Activated CD4-positive, alpha-beta T cell treated with anti-CD3 and anti-CD28 coated beads for 4 hours (primary cell): ENCODE measurements around the gene FXYD6.

Experiments
- DNase-seq, 2 donors: peaks; one replicate each; pipeline ENCODE4 v3.0.0-alpha.2; 2020

The FXYD6 gene

GRCh38 chr11:117909611-117910382 lies 33.3 kb upstream of the FXYD6 start:
- no peak for DNase-seq

- DNase-seq: no peak
These were observed 32.6 kb upstream of the FXYD6 start for GRCh38 chr11:117908959-117909610.

GRCh38 chr11:117908109-117908895 lies 31.8 kb upstream of the FXYD6 start:
- DNase-seq: no peak

GRCh38 chr11:117907276-117908108 lies 31.0 kb upstream of the FXYD6 start:
- DNase-seq: peak; percentile 68 to 73

DNA sequence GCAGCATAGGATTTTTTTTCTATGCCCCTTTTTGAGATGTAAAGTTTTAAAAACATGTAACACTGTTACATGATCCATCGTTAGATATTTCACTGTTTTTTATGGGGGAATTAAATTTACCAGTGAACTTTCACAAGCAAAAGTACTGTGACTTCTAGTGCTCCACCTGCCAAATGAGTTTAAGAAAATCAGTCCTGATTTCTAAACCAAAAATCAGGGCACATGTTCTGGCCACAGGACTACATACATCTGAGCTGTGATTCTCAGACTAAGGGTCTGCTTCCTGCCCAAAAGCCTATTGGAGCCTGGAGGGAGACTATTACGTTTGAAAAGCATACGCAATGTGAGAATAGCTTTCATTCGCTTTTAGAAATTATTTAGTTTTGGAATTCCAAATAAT lies 30.3 kb upstream of the FXYD6 start:
- no peak for DNase-seq

DNA sequence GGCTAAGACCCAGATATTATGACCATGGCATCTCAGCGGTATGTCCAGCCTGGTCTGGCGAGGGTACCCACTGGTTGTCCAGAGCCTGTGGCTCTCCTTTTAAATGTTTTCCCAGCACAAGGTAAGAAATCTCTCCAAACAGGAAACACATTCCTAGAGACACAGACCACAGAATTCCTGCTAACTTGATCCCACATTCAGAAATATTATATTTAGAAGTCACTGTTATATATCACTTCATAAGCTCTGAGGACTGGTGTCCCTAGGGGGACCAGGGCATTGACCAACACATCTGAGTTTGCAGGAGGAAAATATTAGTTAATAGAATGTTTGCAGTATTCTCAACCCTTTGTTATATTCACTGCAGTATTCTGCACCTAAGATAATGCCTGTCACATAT lies 29.7 kb upstream of the FXYD6 start:
- no peak for DNase-seq

DNA sequence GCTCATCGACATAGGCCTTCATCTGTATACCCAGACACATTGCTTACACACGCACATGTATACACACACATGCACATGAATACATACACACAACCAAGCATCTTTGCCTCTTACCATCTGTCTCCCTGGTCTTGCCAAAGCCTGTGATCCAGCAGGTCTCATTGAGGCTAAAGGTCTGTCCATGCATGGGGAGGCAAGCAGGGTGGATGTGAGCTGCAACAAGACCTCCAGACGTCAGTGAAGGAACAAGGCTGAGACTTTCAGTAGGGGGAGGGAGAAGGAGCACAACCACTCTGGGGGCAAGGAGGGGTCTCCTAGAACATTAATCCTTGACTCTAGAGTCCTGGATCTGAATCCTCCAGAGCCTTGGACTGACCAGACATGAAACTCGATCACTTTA lies 29.1 kb upstream of the FXYD6 start:
- DNase-seq: no peak

DNA sequence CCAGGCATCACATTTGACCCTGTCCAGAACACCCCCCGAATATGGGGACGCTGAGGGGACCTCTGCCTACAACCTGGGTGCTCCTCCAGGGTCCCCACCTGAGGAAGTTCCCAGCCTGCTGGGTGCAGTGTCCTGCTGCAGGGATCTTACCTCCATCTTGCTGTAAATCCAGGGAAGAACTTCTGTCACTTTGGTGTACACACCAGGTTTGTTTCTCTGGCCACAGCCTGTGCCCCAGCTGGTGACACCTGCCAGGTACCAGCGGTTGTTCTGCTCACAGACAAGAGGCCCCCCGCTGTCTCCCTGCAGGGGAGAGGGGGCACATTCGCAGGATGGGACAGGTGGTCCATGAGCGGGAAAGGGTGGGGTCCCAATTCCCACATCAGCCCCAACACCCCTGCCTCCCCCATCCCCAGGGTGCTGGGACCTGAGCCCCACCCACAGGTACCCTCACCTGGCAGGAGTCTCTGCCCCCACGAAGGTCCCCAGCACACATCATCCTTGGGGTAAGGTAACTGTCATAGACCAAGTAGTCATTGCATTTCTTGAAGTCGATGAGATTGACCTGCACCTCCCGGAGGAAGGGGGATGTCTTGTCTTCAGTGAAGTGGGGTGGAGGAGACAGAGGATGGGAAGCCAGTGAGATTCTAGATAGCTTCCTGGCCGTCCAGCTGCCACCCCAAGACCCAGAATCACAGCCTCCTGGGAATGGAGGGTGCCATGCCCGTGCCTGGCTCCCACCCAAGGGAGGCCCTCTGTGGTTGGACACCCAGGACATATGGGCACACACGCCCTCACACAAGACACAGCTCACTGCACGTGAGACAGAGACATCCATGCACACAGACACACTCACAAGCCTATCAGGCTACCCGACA lies 27.3 kb upstream of the FXYD6 start:
- DNase-seq: no peak

- no peak for DNase-seq
These were observed 25.8 kb upstream of the FXYD6 start for GRCh38 chr11:117902001-117902845.

GRCh38 chr11:117901601-117902000 lies 25.1 kb upstream of the FXYD6 start:
- DNase-seq: no peak

GRCh38 chr11:117900720-117901440 lies 24.4 kb upstream of the FXYD6 start:
- no peak for DNase-seq

- no peak for DNase-seq
These were observed 23.7 kb upstream of the FXYD6 start for GRCh38 chr11:117900121-117900648.

DNA sequence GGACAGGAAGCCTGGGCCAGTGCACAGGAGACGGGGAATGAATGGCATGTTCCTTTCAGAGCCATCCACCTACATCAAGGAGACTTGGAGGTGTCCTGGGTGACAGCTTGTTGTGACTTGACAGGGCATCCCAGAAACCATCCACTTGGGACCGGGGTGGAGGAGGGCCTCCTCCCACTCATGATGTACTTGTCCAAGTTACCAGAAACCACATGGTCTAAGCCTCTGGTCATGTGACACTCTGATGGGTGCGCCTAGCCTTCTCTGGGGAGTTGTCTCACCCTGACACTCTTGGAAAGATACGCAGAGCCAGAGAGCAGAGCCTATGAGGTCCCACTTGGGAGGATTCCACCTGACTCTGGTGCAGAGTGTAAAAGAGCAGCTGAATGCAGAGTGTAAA lies 21.6 kb upstream of the FXYD6 start:
- no peak for DNase-seq

DNA sequence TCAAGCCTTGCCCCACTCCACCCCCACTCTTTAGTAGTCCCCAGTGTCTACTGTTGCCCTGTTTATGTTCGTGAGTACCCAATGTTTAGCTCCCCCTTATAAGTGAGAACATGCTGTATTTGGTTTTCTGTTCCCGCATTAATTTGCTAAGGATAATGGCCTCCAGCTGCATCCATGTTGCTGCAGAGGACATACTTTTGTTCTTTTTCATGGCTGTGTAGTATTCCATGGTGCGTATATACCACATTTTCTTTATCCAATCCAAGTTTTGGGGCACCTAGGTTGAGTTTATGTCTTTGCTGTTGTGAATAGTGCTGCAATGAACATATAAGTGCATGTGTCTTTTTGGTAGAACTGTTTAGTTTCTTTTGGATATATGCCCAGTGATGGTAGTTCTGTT lies 16.2 kb upstream of the FXYD6 start:
- DNase-seq: no peak

- no peak for DNase-seq
These were observed 14.9 kb upstream of the FXYD6 start for GRCh38 chr11:117891362-117891761.

DNA sequence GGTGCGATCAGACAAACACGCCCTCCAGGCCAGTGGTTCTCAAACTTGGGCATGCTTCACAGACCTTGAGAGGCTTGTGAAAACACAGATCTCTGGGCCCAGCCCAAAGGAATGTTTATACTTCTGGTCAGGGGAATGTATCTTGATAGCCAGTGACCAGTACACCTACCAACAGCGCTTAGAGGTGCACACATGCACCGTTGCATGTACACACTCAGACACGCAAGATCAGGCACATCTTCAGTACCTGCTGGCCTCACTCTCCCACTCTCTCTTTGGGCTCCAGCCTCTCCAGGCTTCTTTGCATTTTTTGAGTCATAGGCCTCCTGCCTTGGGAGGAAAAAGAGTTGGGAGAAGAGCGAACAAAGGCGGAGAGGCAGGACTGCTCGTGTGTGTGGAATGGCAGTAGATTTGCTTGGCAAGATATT lies 11.7 kb upstream of the FXYD6 start:
- DNase-seq: no peak

GRCh38 chr11:117887431-117888138 lies 11.1 kb upstream of the FXYD6 start:
- no peak for DNase-seq

DNA sequence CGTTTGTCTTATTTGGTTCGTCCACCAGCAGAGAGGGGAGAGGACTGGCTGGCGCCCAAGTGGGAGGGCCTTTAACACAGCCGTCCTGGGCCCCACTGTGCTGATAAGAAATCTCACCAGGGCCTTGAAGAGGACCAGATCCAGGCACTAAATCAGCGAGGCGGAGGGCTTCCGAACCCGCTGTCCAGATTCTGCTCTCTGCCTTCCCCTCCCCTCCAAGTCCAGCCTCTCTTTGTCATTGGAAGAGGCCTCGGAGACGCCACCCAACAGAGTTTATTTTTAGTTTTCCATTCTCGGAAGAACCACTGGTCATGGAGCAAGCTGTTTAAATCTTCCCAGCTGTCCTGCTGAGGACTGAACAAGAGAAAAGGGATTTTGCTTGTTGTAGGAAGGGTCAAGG lies 9.3 kb upstream of the FXYD6 start:
- DNase-seq: no peak

DNA sequence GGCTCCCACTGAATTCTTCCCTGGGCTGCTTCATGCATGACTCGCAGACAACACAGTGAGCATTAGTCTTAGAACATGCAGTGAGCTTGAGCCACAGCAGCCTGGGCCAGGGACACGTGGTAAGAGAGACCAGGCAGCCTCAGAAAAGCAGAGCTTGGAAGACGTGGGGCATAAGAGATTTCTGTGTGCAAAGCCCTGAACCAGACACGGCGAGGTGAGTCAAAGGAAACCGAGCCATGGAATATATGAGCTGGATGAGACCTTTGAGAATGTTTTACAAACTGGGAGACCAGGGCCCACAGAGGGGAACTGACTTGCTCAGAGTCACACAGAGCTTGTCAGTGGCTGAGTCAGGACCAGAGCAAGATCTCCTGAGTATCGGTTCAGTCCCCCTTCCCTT lies 8.5 kb upstream of the FXYD6 start:
- DNase-seq: no peak
